Mesendoderm (in vitro differentiated cells): ENCODE measurements around the gene NUSAP1.

Experiments
- DNase-seq: peaks from one replicate; pipeline ENCODE4 v3.0.0; 2013
- H2AK5ac ChIP-seq: 2 replicates; pipeline ENCODE4 v1.6.1; 2013; ENCODE audit warnings: low read length, inconsistent platforms
- H2BK120ac ChIP-seq: 2 replicates; pipeline ENCODE4 v1.6.1; 2013; ENCODE audit warnings: low read depth, mild to moderate bottlenecking, low read length, moderate library complexity, mixed read lengths
- H2BK15ac ChIP-seq: replicated peaks from 2 replicates; pipeline ENCODE4 v1.6.1; 2013; ENCODE audit warnings: low read depth, mild to moderate bottlenecking, moderate library complexity
- H2BK5ac ChIP-seq: 2 replicates; pipeline ENCODE4 v1.6.1; 2013; ENCODE audit warnings: low read length, inconsistent platforms
- H3K18ac ChIP-seq: 2 replicates; pipeline ENCODE4 v1.6.1; 2013; ENCODE audit warnings: mild to moderate bottlenecking, low read length, mixed read lengths
- H3K23ac ChIP-seq: one replicate; pipeline ENCODE4 v1.6.1; 2013; ENCODE audit warnings: low read length
- H3K27ac ChIP-seq: 2 replicates; pipeline ENCODE4 v1.5.1; 2013; ENCODE audit warnings: low read depth, mild to moderate bottlenecking, inconsistent platforms, low read length, moderate library complexity
- H3K27me3 ChIP-seq: 2 replicates; pipeline ENCODE4 v1.6.1; 2013; ENCODE audit warnings: low read length, control low read depth, mild to moderate bottlenecking, inconsistent platforms; ENCODE audit not compliant: insufficient read depth, poor library complexity
- H3K36me3 ChIP-seq: 2 replicates; pipeline ENCODE4 v1.6.1; 2013; ENCODE audit warnings: low read length, inconsistent platforms; ENCODE audit not compliant: control insufficient read depth, insufficient read depth
- H3K4ac ChIP-seq: one replicate; pipeline ENCODE4 v1.6.1; 2013; ENCODE audit warnings: low read depth, mild to moderate bottlenecking, low read length, moderate library complexity
- H3K4me1 ChIP-seq: 2 replicates; pipeline ENCODE4 v1.6.1; 2013; ENCODE audit warnings: low read depth, low read length, inconsistent platforms; ENCODE audit not compliant: control insufficient read depth
- H3K4me2 ChIP-seq: 2 replicates; pipeline ENCODE4 v1.6.1; 2013; ENCODE audit warnings: low read length
- H3K4me3 ChIP-seq: 2 replicates; pipeline ENCODE4 v1.5.1; 2013; ENCODE audit warnings: mild to moderate bottlenecking, low read length
- H3K56ac ChIP-seq: one replicate; pipeline ENCODE4 v1.6.1; 2013; ENCODE audit warnings: low read length
- H3K79me1 ChIP-seq: 2 replicates; pipeline ENCODE4 v1.6.1; 2013; ENCODE audit warnings: low read length, inconsistent platforms
- H3K79me2 ChIP-seq: 2 replicates; pipeline ENCODE4 v1.6.1; 2013; ENCODE audit warnings: mild to moderate bottlenecking, low read length; ENCODE audit not compliant: control insufficient read depth, insufficient read depth
- H3K9ac ChIP-seq: 2 replicates; pipeline ENCODE4 v1.6.1; 2013; ENCODE audit warnings: low read length, inconsistent platforms
- H4K5ac ChIP-seq: one replicate; pipeline ENCODE4 v1.6.1; 2013; ENCODE audit warnings: low read length
- H4K8ac ChIP-seq: one replicate; pipeline ENCODE4 v1.6.1; 2013; ENCODE audit warnings: low read depth, mild to moderate bottlenecking, control low read depth, low read length, moderate library complexity
- WGBS: extraction: QIAGEN DNeasy Blood & Tissue Kit; methylation state at CpG from one replicate; pipeline ENCODE4 v1.1.7; 2013; ENCODE audit warnings: low lambda C conversion rate, missing lambda C conversion rate; ENCODE audit not compliant: insufficient coverage; ENCODE audit errors: extremely low coverage; 5-methylcytosine and 5-hydroxymethylcytosine counted together

Gene NUSAP1

GRCh38 chr15:41347236-41347635 is 14.6 kb downstream of the NUSAP1 start:
- Histone ChIP-seq H3K4ac (no peak overlapping the region), H2BK15ac (no peak overlapping the region), H3K79me2 (no peaks in the 10 kb centered on the region), H3K36me3 (peaks cover 12% of the 10 kb centered on the region), H4K5ac (no peak overlapping the region), H3K4me3 (no peak overlapping the region), H2BK120ac (no peak overlapping the region), H3K18ac (no peak overlapping the region), H3K79me1 (no peaks in the 10 kb centered on the region), H4K8ac (no peak overlapping the region), H3K23ac (no peak overlapping the region), H2AK5ac (no peak overlapping the region), H3K4me1 (no peaks in the 10 kb centered on the region), H3K27me3 (no peaks in the 10 kb centered on the region), H3K56ac (no peak overlapping the region), H2BK5ac (no peak overlapping the region), H3K4me2 (no peak overlapping the region), H3K9ac (no peak overlapping the region), H3K27ac (no peak overlapping the region)
- DNase-seq, result no peak
- WGBS, result no CpG with 5 or more reads among the region's 5 CpGs

GRCh38 chr15:41350057-41350717 is 17.5 kb downstream of the NUSAP1 start:
- H4K8ac ChIP-seq, result no peak overlapping the region
- WGBS, result no CpG with 5 or more reads among the region's 10 CpGs
- no peak overlapping the region for H3K27ac ChIP-seq
- H2BK15ac ChIP-seq, result no peak overlapping the region
- no peak overlapping the region for H3K4me2 ChIP-seq
- no peak overlapping the region for H3K9ac ChIP-seq
- no peak for DNase-seq
- H3K23ac ChIP-seq, result no peak overlapping the region
- H4K5ac ChIP-seq, result no peak overlapping the region
- H3K56ac ChIP-seq, result no peak overlapping the region
- no peak overlapping the region for H3K18ac ChIP-seq
- H3K4ac ChIP-seq, result no peak overlapping the region
- no peak overlapping the region for H2BK120ac ChIP-seq
- H3K79me2 ChIP-seq, result no peaks in the 10 kb centered on the region
- H3K4me1 ChIP-seq, result no peaks in the 10 kb centered on the region
- H3K79me1 ChIP-seq, result no peaks in the 10 kb centered on the region
- peaks cover 12% of the 10 kb centered on the region for H3K36me3 ChIP-seq
- no peak overlapping the region for H2BK5ac ChIP-seq
- H2AK5ac ChIP-seq, result no peak overlapping the region
- H3K4me3 ChIP-seq, result no peak overlapping the region
- H3K27me3 ChIP-seq, result no peaks in the 10 kb centered on the region

DNA sequence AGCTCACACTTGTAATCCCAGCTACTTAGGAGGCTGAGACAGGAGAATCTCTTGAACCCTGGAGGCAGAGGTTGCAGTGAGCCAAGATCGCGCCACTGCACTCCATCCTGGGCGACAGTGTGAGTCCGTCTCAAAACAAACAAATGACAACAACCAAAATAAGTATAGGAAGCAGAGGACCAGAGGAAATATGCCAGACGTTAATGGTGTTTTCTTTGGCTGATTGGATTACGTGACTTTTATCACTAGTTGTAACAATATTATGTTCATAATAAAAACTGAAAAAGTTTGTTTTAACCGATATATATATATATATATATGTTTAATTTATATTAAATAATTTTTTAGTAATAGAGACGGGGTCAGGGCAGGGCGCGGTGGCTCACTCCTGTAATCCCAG is 21.7 kb downstream of the NUSAP1 start:
- Histone ChIP-seq H3K4ac (no peak overlapping the region), H3K36me3 (peaks cover 12% of the 10 kb centered on the region), H3K18ac (no peak overlapping the region), H3K4me2 (no peak overlapping the region), H3K27ac (no peak overlapping the region), H3K79me2 (no peaks in the 10 kb centered on the region), H2BK120ac (no peak overlapping the region), H3K4me3 (no peak overlapping the region), H3K27me3 (no peaks in the 10 kb centered on the region), H2AK5ac (no peak overlapping the region), H4K5ac (no peak overlapping the region), H2BK15ac (no peak overlapping the region), H3K79me1 (no peaks in the 10 kb centered on the region), H3K4me1 (no peaks in the 10 kb centered on the region), H2BK5ac (no peak overlapping the region), H4K8ac (no peak overlapping the region), H3K9ac (no peak overlapping the region), H3K23ac (no peak overlapping the region), H3K56ac (no peak overlapping the region)
- no peak for DNase-seq
- WGBS, result no CpG with 5 or more reads among the region's 10 CpGs

DNA sequence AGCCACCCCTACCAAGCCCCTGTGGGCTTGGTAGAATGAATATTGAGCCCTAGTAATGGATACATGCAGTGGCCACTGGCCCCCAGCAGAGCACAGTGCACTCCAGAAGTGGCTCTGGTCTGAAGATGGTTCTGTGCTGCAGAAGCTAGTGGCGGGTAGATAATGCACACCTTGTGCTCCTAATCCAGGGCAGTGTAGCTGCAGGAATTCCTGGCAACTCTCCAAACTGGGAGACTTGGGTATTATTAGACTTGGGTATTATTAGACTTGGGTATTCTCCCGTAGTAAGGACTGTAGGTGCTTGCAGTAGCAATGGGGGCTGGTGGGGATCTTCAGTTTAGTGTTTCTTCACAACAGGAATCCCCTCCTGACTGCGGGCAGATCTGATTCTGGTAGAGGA is 34.7 kb downstream of the NUSAP1 start:
- Histone ChIP-seq H3K27ac (no peak overlapping the region), H3K9ac (no peak overlapping the region), H3K4me3 (no peak overlapping the region), H3K79me2 (no peaks in the 10 kb centered on the region), H3K56ac (no peak overlapping the region), H2BK5ac (no peak overlapping the region), H3K4ac (no peak overlapping the region), H4K8ac (no peak overlapping the region), H3K4me1 (no peaks in the 10 kb centered on the region), H4K5ac (no peak overlapping the region), H3K27me3 (no peaks in the 10 kb centered on the region), H3K79me1 (no peaks in the 10 kb centered on the region), H3K4me2 (no peak overlapping the region), H3K23ac (no peak overlapping the region), H3K18ac (no peak overlapping the region), H2BK120ac (no peak overlapping the region), H3K36me3 (peaks cover 15% of the 10 kb centered on the region), H2AK5ac (no peak overlapping the region), H2BK15ac (no peak overlapping the region)
- WGBS, result no CpG with 5 or more reads among the region's 3 CpGs
- no peak for DNase-seq

DNA sequence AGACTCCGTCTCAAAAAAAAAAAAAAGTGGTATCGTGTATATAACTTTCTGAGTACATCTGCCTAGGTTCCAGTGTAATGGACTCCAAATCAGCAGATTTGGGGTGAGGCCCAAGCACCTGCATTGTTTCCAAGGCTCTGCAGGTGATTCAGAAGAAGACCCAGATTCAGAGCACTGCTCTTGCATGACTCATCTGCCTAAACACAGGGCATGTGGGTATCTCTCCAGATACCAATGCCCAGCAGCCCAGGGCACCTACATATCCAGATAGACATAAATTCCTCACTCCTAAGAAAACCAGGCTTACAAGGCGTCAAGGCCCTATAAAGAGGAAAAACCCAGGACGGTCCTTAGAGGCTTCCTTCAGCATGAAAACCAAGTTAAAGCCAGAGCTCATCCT is 45.3 kb downstream of the NUSAP1 start:
- Histone ChIP-seq H3K4me2 (no peak overlapping the region), H3K27me3 (no peaks in the 10 kb centered on the region), H3K79me1 (no peaks in the 10 kb centered on the region), H3K4ac (no peak overlapping the region), H3K36me3 (peaks cover 13% of the 10 kb centered on the region), H3K18ac (no peak overlapping the region), H2AK5ac (no peak overlapping the region), H3K23ac (no peak overlapping the region), H3K27ac (no peak overlapping the region), H2BK120ac (no peak overlapping the region), H3K56ac (no peak overlapping the region), H3K4me3 (no peak overlapping the region), H4K5ac (no peak overlapping the region), H3K79me2 (no peaks in the 10 kb centered on the region), H4K8ac (no peak overlapping the region), H3K4me1 (no peaks in the 10 kb centered on the region), H2BK5ac (no peak overlapping the region), H2BK15ac (no peak overlapping the region), H3K9ac (no peak overlapping the region)
- DNase-seq, result no peak
- WGBS, result no CpG with 5 or more reads among the region's 4 CpGs
